ENCODE results near the gene FUBP1. TPM values are rescaled to one million over a fixed set of nuclear protein-coding genes. Genes with fewer than 3 reads are reported as not detected.

Gene FUBP1
- polyA plus RNA-seq, 1 of the 3 experiments (the other 2 are of a cell fraction), result 64.1 TPM

- TF ChIP-seq, protein P1, sequence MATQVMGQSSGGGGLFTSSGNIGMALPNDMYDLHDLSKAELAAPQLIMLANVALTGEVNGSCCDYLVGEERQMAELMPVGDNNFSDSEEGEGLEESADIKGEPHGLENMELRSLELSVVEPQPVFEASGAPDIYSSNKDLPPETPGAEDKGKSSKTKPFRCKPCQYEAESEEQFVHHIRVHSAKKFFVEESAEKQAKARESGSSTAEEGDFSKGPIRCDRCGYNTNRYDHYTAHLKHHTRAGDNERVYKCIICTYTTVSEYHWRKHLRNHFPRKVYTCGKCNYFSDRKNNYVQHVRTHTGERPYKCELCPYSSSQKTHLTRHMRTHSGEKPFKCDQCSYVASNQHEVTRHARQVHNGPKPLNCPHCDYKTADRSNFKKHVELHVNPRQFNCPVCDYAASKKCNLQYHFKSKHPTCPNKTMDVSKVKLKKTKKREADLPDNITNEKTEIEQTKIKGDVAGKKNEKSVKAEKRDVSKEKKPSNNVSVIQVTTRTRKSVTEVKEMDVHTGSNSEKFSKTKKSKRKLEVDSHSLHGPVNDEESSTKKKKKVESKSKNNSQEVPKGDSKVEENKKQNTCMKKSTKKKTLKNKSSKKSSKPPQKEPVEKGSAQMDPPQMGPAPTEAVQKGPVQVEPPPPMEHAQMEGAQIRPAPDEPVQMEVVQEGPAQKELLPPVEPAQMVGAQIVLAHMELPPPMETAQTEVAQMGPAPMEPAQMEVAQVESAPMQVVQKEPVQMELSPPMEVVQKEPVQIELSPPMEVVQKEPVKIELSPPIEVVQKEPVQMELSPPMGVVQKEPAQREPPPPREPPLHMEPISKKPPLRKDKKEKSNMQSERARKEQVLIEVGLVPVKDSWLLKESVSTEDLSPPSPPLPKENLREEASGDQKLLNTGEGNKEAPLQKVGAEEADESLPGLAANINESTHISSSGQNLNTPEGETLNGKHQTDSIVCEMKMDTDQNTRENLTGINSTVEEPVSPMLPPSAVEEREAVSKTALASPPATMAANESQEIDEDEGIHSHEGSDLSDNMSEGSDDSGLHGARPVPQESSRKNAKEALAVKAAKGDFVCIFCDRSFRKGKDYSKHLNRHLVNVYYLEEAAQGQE (IDR thresholded peaks at IDR 0.05; ENCODE audit: low read depth, low read length), result no peak
- TF ChIP-seq ELF1 (IDR thresholded peaks at IDR 0.05) (no peak), GATA2 (CRISPR knock-in tag; IDR thresholded peaks at IDR 0.05) (no peak), MXI1 (IDR thresholded peaks at IDR 0.05; ENCODE audit: low read depth, low read length) (no peak), NFIC (IDR thresholded peaks at IDR 0.05; ENCODE audit: borderline replicate concordance) (no peak), TAF1 (IDR thresholded peaks at IDR 0.05; ENCODE audit: borderline replicate concordance, low read depth, low read length) (no peak)
- TF ChIP-seq, protein P2, sequence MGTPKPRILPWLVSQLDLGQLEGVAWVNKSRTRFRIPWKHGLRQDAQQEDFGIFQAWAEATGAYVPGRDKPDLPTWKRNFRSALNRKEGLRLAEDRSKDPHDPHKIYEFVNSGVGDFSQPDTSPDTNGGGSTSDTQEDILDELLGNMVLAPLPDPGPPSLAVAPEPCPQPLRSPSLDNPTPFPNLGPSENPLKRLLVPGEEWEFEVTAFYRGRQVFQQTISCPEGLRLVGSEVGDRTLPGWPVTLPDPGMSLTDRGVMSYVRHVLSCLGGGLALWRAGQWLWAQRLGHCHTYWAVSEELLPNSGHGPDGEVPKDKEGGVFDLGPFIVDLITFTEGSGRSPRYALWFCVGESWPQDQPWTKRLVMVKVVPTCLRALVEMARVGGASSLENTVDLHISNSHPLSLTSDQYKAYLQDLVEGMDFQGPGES (IDR thresholded peaks at IDR 0.05; ENCODE audit: low read depth, low read length), result no peak
Observed at GRCh38 chr1:77990629-77991204, 11.8 kb upstream of the FUBP1 start (continued).

DNA sequence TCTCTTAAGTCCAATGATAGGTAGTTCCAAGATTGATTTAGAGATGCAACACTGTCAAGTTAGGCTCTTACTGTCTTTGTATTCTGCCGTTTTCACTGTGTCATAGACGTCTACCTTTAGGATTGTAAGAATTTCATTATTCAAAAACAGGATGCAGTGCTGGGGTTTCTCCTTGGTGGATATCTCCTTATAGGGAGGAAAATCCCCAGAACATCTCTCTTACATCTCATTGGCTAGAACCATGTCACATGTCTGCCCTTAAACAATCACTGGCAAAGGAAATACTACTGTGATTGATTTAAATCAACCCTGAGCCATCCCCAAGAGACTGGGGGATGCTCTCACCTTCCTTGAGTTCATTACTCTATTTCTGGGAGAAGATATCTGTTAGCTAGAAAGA, 10.9 kb upstream of the FUBP1 start:
- H3K9me3 ChIP-seq, result no peaks in the 10 kb centered on the region
- H3K9ac ChIP-seq, result no peak overlapping the region
- peaks cover 4% of the 10 kb centered on the region for H3F3A ChIP-seq (replicated peaks; ENCODE audit: insufficient read depth)
- H3K27ac ChIP-seq (ENCODE audit: low read depth in 2 of 2, low read length in 1 of 2), result no peak overlapping the region
- peaks cover 95% of the 10 kb centered on the region for H3K79me2 ChIP-seq (ENCODE audit: insufficient read depth)
- H3K9me2 ChIP-seq, result no peaks in the 10 kb centered on the region
- no peak overlapping the region for H2AFZ ChIP-seq (ENCODE audit: low read depth)
- WGBS (ENCODE audit: low lambda C conversion rate), result 91% methylated on average over 2 of the region's 2 CpGs
- H4K20me1 ChIP-seq (ENCODE audit: insufficient read depth), result no peaks in the 10 kb centered on the region
- no peak for TF ChIP-seq CHD2 (IDR thresholded peaks at IDR 0.05; ENCODE audit: low read length, partially characterized antibody)
- no peak for TF ChIP-seq CTCF (IDR thresholded peaks at IDR 0.05)
- no peak for TF ChIP-seq TAF1 (IDR thresholded peaks at IDR 0.05; ENCODE audit: borderline replicate concordance, low read depth, low read length)
- TF ChIP-seq PBX3 (IDR thresholded peaks at IDR 0.05), result no peak
- TF ChIP-seq RAD21 (IDR thresholded peaks at IDR 0.05; ENCODE audit: low read length), result no peak
- TF ChIP-seq SIN3A (IDR thresholded peaks at IDR 0.05; ENCODE audit: borderline replicate concordance, low read depth, low read length), result no peak
- no peak for TF ChIP-seq TCF12 (IDR thresholded peaks at IDR 0.05)
- no peak for TF ChIP-seq GABPA (IDR thresholded peaks at IDR 0.05; ENCODE audit: low read depth)
- no peak for TF ChIP-seq YY1 (IDR thresholded peaks at IDR 0.05; ENCODE audit: low read depth)
- no peak for TF ChIP-seq EP300 (IDR thresholded peaks at IDR 0.05; ENCODE audit: borderline replicate concordance in 1 of 2, low read depth in 1 of 2, low read length in 1 of 2)
- TF ChIP-seq, protein P2 (IDR thresholded peaks at IDR 0.05; ENCODE audit: low read depth, low read length), result no peak
- no peak for TF ChIP-seq ELF1 (IDR thresholded peaks at IDR 0.05)
- TF ChIP-seq FOXM1 (IDR thresholded peaks at IDR 0.05; ENCODE audit: low read depth), result no peak
- no peak for TF ChIP-seq GATA2 (CRISPR knock-in tag; IDR thresholded peaks at IDR 0.05)
- no peaks in the 10 kb centered on the region for H3K27me3 ChIP-seq (ENCODE audit: insufficient read depth)
- no peak overlapping the region for H3K4me3 ChIP-seq (ENCODE audit: low read depth in 2 of 2, low read length in 1 of 2)
- H3K36me3 ChIP-seq (replicated peaks in 1 of 2; ENCODE audit: control insufficient read depth in 1 of 2, insufficient read depth in 2 of 2, low read length in 1 of 2), result peaks cover 7 to 30% of the 10 kb centered on the region in 2 experiments
- CTCF ChIA-PET, result interaction anchor here (0.6 kb wide), 1 partner anchor 89 kb away, joined by 3 read pairs; no protein-coding TSS in a partner anchor
- no peak overlapping the region for H3K4me2 ChIP-seq
- no peaks in the 10 kb centered on the region; a peak in 1 of 4 replicates for H3K4me1 ChIP-seq (ENCODE audit: control insufficient read depth in 1 of 2, insufficient read depth in 2 of 2, low read depth in 1 of 2, low read length in 1 of 2)
- no peak for DNase-seq
- POLR2A ChIA-PET, result no interaction called here
